ENCODE measurements around the gene PCBP3.
"Not testable (repeated sequence)": the region's sequence is repeated elsewhere in the genome, so short reads cannot be mapped to it uniquely, and the experiment has no call there.

Gene PCBP3

DNA sequence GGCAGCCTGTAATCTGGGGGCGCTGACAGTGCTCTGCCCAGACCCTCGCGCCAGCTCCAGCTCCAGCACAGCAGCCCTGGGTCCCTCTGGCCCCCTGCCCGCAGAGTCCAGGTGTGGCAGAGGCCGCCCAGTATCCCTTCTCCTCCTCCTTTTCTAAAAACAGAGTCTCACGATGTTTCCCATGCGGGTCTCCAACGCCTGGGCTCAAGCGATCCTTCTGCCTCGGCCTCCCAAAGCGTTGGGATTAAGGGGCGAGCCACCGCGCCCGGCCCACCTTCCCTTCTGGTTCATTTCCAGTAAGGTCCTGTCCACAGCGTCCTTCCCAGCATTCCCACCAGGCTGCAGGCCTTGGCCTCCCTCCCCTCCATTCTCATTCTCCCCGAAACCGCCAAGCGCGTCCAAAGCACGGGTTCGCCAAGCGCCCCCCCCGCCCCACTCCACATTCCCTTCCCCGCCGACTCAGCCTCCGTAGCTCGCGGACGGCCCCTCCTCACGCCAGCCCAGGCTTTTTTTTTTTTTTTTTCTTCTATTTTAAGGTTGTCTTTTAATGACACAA lies 2.0 kb upstream of the PCBP3 start:
- H3K4me2 ChIP-seq, result peak overlapping the region; percentile 75 to 97 (median 88)
- TF ChIP-seq Cebpa-rat (IDR thresholded peaks at IDR 0.05), result no peak
- peaks cover 41 to 74% (median 71%) of the 10 kb centered on the region in 10 experiments for H3K4me1 ChIP-seq
- peak overlapping the region in 7 of 11 experiments; percentile 22 to 68 (median 60); a peak in 12 of 22 replicates for H3K9ac ChIP-seq
- no peaks in the 10 kb centered on the region for H3K27me3 ChIP-seq
- no peak overlapping the region for H3K4me3 ChIP-seq
- H3K9me3 ChIP-seq (replicated peaks in 1 of 11), result no peaks in the 10 kb centered on the region
- peak overlapping the region in 7 of 11 experiments; percentile 47 to 75 (median 63); a peak in 13 of 22 replicates for H3K27ac ChIP-seq
- peaks cover 0 to 3% (median 0%) of the 10 kb centered on the region in 11 experiments; a peak in 2 of 22 replicates for H3K36me3 ChIP-seq
- peaks cover 5 to 36% (median 26%) of the 10 kb centered on the region in 11 experiments; a peak in 19 of 22 replicates for H4K20me1 ChIP-seq

- H3K4me3 ChIP-seq, result peak overlapping the region; percentile 56 to 72 (median 60)
- H3K9ac ChIP-seq, result peak overlapping the region; percentile 62 to 77 (median 73); a peak in 20 of 22 replicates
- H3K4me2 ChIP-seq, result peak overlapping the region; percentile 63 to 97 (median 86)
- TF ChIP-seq Cebpa-rat (IDR thresholded peaks at IDR 0.05), result no peak
- H3K36me3 ChIP-seq, result peaks cover 0 to 10% (median 3%) of the 10 kb centered on the region in 11 experiments; a peak in 6 of 22 replicates
- no peaks in the 10 kb centered on the region for H3K27me3 ChIP-seq
- H3K9me3 ChIP-seq (replicated peaks in 1 of 11), result peaks cover 0 to 7% (median 1%) of the 10 kb centered on the region in 11 experiments; a peak in 5 of 22 replicates
- H4K20me1 ChIP-seq, result peaks cover 5 to 42% (median 32%) of the 10 kb centered on the region in 11 experiments; a peak in 19 of 22 replicates
- H3K27ac ChIP-seq, result peak overlapping the region in 10 of 11 experiments; percentile 58 to 75 (median 68); a peak in 19 of 22 replicates
- H3K4me1 ChIP-seq, result peaks cover 41 to 66% (median 64%) of the 10 kb centered on the region in 10 experiments
Measured at GRCh38 chr21:45642122-45642813, 1.3 kb upstream of the PCBP3 start.

GRCh38 chr21:45644041-45644906 lies 749 bp downstream of the PCBP3 start:
- peak overlapping the region; percentile 32 to 97 (median 90); a peak in 21 of 22 replicates for H3K27ac ChIP-seq
- H3K36me3 ChIP-seq, result peaks cover 0 to 30% (median 14%) of the 10 kb centered on the region in 11 experiments; a peak in 15 of 22 replicates
- no peak for TF ChIP-seq Cebpa-rat (IDR thresholded peaks at IDR 0.05)
- peak overlapping the region; percentile 78 to 91 (median 86) for H3K4me3 ChIP-seq
- no peaks in the 10 kb centered on the region for H3K27me3 ChIP-seq
- H4K20me1 ChIP-seq, result peaks cover 5 to 62% (median 44%) of the 10 kb centered on the region in 11 experiments; a peak in 19 of 22 replicates
- peak overlapping the region; percentile 83 to 96 (median 93) for H3K4me2 ChIP-seq
- peaks cover 38 to 49% (median 48%) of the 10 kb centered on the region in 10 experiments for H3K4me1 ChIP-seq
- peak overlapping the region; percentile 84 to 98 (median 89) for H3K9ac ChIP-seq
- peaks cover 12 to 27% (median 19%) of the 10 kb centered on the region in 11 experiments; a peak in 21 of 22 replicates for H3K9me3 ChIP-seq (replicated peaks in 1 of 11)

DNA sequence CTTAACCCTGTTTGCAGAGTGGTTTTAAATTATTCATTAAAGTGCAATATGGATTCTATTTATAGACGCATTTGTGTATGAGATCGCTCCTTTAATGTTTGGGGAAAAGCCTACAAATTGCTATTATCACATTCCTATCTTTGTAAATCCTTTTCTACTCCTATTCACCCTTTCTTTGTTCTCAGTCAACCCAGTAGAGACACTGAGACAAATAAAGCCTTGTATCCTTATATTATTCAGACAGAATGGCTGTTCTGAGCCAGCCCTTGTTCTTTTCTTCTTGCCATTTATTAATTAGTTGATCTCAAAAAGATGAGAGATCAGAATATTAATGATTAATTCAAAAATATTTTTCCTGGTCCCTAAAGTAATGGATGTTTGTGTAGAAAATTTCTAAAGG lies 8.4 kb downstream of the PCBP3 start:
- no peak for TF ChIP-seq Cebpa-rat (IDR thresholded peaks at IDR 0.05)

DNA sequence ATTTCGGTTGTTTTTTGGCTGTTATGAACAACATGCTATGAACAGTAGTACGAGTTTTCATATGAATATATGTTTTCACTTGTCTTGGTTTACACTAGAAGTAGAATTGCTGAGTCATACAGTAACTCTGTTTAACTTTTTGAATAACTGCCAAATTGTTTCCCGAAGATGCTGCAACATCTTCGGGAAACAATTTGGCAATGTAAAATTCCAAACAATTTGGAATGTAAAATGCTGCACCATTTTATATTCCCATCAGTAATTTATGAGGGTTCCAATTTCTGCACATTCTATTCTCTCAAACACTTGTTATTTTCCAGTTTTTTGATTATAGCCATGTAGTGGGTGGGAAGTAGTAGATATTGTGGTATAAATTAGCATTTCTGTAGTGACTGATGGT lies 11.6 kb downstream of the PCBP3 start:
- no peak overlapping the region for H3K9ac ChIP-seq
- no peak overlapping the region for H3K27ac ChIP-seq
- peaks cover 9 to 60% (median 49%) of the 10 kb centered on the region in 11 experiments; a peak in 21 of 22 replicates for H3K9me3 ChIP-seq (replicated peaks in 1 of 11)
- peaks cover 0 to 63% (median 7%) of the 10 kb centered on the region in 11 experiments; a peak in 10 of 22 replicates for H4K20me1 ChIP-seq
- H3K4me1 ChIP-seq, result no peaks in the 10 kb centered on the region
- no peak for TF ChIP-seq Cebpa-rat (IDR thresholded peaks at IDR 0.05)
- H3K4me2 ChIP-seq, result no peak overlapping the region
- no peak overlapping the region for H3K4me3 ChIP-seq
- peaks cover 0 to 56% (median 36%) of the 10 kb centered on the region in 11 experiments; a peak in 17 of 22 replicates for H3K36me3 ChIP-seq
- no peaks in the 10 kb centered on the region for H3K27me3 ChIP-seq

More for the DNA sequence above, 8.4 kb downstream of the PCBP3 start:
- Histone ChIP-seq H3K27ac (no peak overlapping the region), H3K9ac (no peak overlapping the region), H3K4me2 (no peak overlapping the region), H3K9me3 (replicated peaks in 1 of 11) (peaks cover 14 to 62% (median 47%) of the 10 kb centered on the region in 11 experiments), H3K36me3 (peaks cover 0 to 67% (median 42%) of the 10 kb centered on the region in 11 experiments; a peak in 17 of 22 replicates), H3K4me1 (no peaks in the 10 kb centered on the region), H3K4me3 (no peak overlapping the region), H3K27me3 (no peaks in the 10 kb centered on the region), H4K20me1 (peaks cover 0 to 73% (median 25%) of the 10 kb centered on the region in 11 experiments; a peak in 11 of 22 replicates)

DNA sequence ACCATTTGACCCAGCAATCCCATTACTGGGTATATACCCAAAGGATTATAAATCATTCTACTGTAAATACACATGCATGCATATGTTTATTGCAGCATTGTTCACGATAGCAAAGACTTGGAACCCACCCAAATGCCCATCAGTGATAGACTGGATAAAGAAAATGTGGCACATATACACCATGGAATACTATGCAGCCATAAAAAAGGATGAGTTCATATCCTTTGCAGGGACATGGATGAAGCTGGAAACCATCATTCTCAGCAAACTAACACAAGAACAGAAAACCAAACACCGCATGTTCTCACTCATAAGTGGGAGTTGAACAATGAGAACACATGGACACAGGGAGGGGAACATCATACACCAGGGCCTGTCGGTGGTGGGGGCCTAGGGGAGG lies 12.6 kb downstream of the PCBP3 start:
- not testable (repeated sequence) for H3K27ac ChIP-seq, H3K9ac ChIP-seq, H3K4me1 ChIP-seq, H3K27me3 ChIP-seq, H3K4me2 ChIP-seq, H3K4me3 ChIP-seq
- H4K20me1 ChIP-seq, result peaks cover 0 to 53% (median 0%) of the 10 kb centered on the region in 11 experiments; a peak in 10 of 22 replicates
- H3K36me3 ChIP-seq, result peaks cover 0 to 54% (median 31%) of the 10 kb centered on the region in 11 experiments; a peak in 17 of 22 replicates
- H3K9me3 ChIP-seq (replicated peaks in 1 of 11), result peaks cover 17 to 66% (median 50%) of the 10 kb centered on the region in 11 experiments

- H3K27ac ChIP-seq, H3K27me3 ChIP-seq, H3K4me3 ChIP-seq, H3K4me2 ChIP-seq, H3K4me1 ChIP-seq, H3K9ac ChIP-seq: not testable (repeated sequence)
- Histone ChIP-seq H4K20me1 (peaks cover 0 to 27% (median 0%) of the 10 kb centered on the region in 11 experiments; a peak in 5 of 22 replicates), H3K36me3 (peaks cover 0 to 72% (median 51%) of the 10 kb centered on the region in 11 experiments; a peak in 20 of 22 replicates), H3K9me3 (replicated peaks in 1 of 11) (peaks cover 54 to 89% (median 75%) of the 10 kb centered on the region in 11 experiments)
Measured at GRCh38 chr21:45661913-45662622, 18.5 kb downstream of the PCBP3 start.

DNA sequence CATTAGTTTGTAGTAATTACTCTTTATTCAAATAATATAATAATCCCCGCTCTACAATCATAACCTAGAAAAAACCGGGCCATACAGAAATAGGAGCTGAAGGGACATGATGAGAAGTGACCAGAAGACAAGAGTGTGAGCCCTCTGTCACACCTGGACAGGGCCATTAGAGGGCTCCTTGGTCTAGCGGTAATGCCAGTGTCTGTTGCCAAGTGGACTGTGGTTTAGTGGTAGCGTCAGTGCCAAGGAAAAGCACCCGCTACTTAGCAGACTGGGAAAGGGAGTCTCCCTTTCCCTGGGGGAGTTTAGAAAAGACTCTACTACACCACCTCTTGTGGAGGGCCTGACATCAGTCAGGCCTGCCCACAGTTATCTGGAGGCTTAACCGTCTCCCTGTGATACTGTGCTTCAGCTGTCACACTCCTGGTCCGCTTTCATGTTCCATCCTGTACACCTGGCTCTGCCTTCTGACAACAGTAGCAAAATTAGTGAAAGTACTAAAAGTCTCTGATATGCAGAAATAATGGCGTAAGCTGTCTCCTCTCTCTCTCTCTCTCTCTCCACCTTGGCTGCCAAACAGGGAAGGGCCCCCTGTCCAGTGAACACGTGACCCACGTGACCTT lies 19.2 kb downstream of the PCBP3 start:
- H3K27ac ChIP-seq, H3K27me3 ChIP-seq, H3K9ac ChIP-seq, H3K4me3 ChIP-seq, H3K4me2 ChIP-seq, H3K4me1 ChIP-seq: not testable (repeated sequence)
- Histone ChIP-seq H3K9me3 (replicated peaks in 1 of 11) (peaks cover 61 to 90% (median 80%) of the 10 kb centered on the region in 11 experiments), H3K36me3 (peaks cover 0 to 74% (median 54%) of the 10 kb centered on the region in 11 experiments; a peak in 20 of 22 replicates), H4K20me1 (peaks cover 0 to 22% (median 0%) of the 10 kb centered on the region in 11 experiments; a peak in 5 of 22 replicates)
